H1 (cell line): ENCODE data around the gene CUX1. TPM values are rescaled to one million over a fixed set of nuclear protein-coding genes. Genes with fewer than 3 reads are reported as not detected.

Source experiments
- CTCF ChIA-PET: fragments of 300-600 bp; sonication (Branson Sonifier 250); formaldehyde crosslinking; loops from one replicate; lab custom pipeline; 2021; ENCODE audit not compliant: partially characterized antibody; lab: Charles Lee
- POLR2A ChIA-PET: fragments of 300-600 bp; sonication (Branson Sonifier 250); formaldehyde crosslinking; loops from one replicate; lab custom pipeline; 2021; ENCODE audit warnings: inconsistent platforms; ENCODE audit not compliant: partially characterized antibody; lab: Charles Lee
- DNase-seq, 2 experiments: peaks; one replicate each; pipeline versions ENCODE4 v3.0.0 to v3.0.0-alpha.2; 2010 to 2022; ENCODE audit warnings: low spot score in 2 of 2, low read depth in 1 of 2, mixed read lengths in 1 of 2
- FAIRE-seq: peaks from 2 replicates; lab custom pipeline; 2011; peaks lifted over from hg19 to GRCh38; lab: Jason Lieb, UNC
- H2AFZ ChIP-seq: 2 replicates; pipeline ENCODE4 v1.8.1; 2012; ENCODE audit warnings: low read length, inconsistent platforms
- H2AK5ac ChIP-seq: 2 replicates; pipeline ENCODE4 v1.6.1; 2013; ENCODE audit warnings: low read depth, low read length
- H2BK120ac ChIP-seq: replicated peaks from 2 replicates; pipeline ENCODE3; 2013; ENCODE audit warnings: low read depth, low read length, inconsistent platforms
- H2BK12ac ChIP-seq: 2 replicates; pipeline ENCODE4 v1.6.1; 2013; ENCODE audit warnings: low read depth, low read length
- H2BK15ac ChIP-seq: 2 replicates; pipeline ENCODE4 v1.6.1; 2013; ENCODE audit warnings: low read length
- H2BK20ac ChIP-seq: 2 replicates; pipeline ENCODE4 v1.6.1; 2013; ENCODE audit warnings: low read length
- H2BK5ac ChIP-seq: 2 replicates; pipeline ENCODE4 v1.6.1; 2013; ENCODE audit warnings: low read depth, low read length
- H3K14ac ChIP-seq: 2 replicates; pipeline ENCODE4 v1.6.1; 2013; ENCODE audit warnings: inconsistent platforms; ENCODE audit not compliant: insufficient read length
- H3K18ac ChIP-seq: 2 replicates; pipeline ENCODE4 v1.6.1; 2013; ENCODE audit warnings: low read length; ENCODE audit errors: extremely low read depth
- H3K23ac ChIP-seq: 2 replicates; pipeline ENCODE4 v1.6.1; 2013; ENCODE audit warnings: inconsistent platforms; ENCODE audit not compliant: insufficient read length
- H3K23me2 ChIP-seq: 2 replicates; pipeline ENCODE4 v1.6.1; 2013; ENCODE audit warnings: low read depth, low read length
- H3K27ac ChIP-seq: 2 replicates; pipeline ENCODE4 v1.6.1; 2011; ENCODE audit warnings: low read depth, low read length, inconsistent platforms
- H3K27me3 ChIP-seq, 4 experiments: replicated peaks in 1 of 4; 1 replicate in 1 of 4; 2 replicates in 3 of 4; pipeline versions ENCODE4 v1.6.1 to v1.8.1; 2011 to 2013; ENCODE audit warnings: low read length in 3 of 4, mild to moderate bottlenecking in 3 of 4, inconsistent platforms in 2 of 4, mixed read lengths in 2 of 4, moderate library complexity in 1 of 4; ENCODE audit not compliant: control insufficient read depth in 3 of 4, insufficient read depth in 3 of 4; ENCODE audit errors: extremely low read depth in 1 of 4
- H3K36me3 ChIP-seq, 4 experiments: 2 replicates each; pipeline versions ENCODE4 v1.6.1 to v1.8.1; 2011 to 2013; ENCODE audit warnings: mild to moderate bottlenecking in 4 of 4, low read length in 3 of 4, moderate library complexity in 2 of 4, control low read depth in 1 of 4, inconsistent platforms in 1 of 4; ENCODE audit not compliant: insufficient read depth in 4 of 4, control insufficient read depth in 2 of 4
- H3K4ac ChIP-seq: replicated peaks from 2 replicates; pipeline ENCODE3; 2013; ENCODE audit warnings: low read length, low read depth, mixed read lengths, inconsistent platforms; ENCODE audit not compliant: insufficient read length
- H3K4me1 ChIP-seq, 4 experiments: replicated peaks in 1 of 4; 1 replicate in 1 of 4; 2 replicates in 3 of 4; pipeline versions ENCODE4 v1.6.1 to v1.8.1; 2011 to 2013; ENCODE audit warnings: low read length in 3 of 4, inconsistent platforms in 2 of 4, mixed read lengths in 1 of 4; ENCODE audit not compliant: insufficient read depth in 4 of 4, control insufficient read depth in 3 of 4
- H3K4me2 ChIP-seq, 2 experiments: 2 replicates each; pipeline versions ENCODE4 v1.6.1 to v1.8.1; 2011 to 2013; ENCODE audit warnings: low read depth in 2 of 2, low read length in 2 of 2, control low read depth in 1 of 2, inconsistent platforms in 1 of 2, mild to moderate bottlenecking in 1 of 2; ENCODE audit not compliant: insufficient read depth in 1 of 2
- H3K4me3 ChIP-seq, 4 experiments: fragments of 200-600, 300-600 bp in 1 of 4; sonication (generic), shearing (Covaris generic), sonication (Bioruptor Twin) in 1 of 4; 2 replicates each; pipeline versions ENCODE4 v1.5.1 to v1.8.1; 2011 to 2016; ENCODE audit warnings: low read length in 4 of 4, low read depth in 3 of 4, control low read depth in 2 of 4, inconsistent platforms in 2 of 4, mild to moderate bottlenecking in 2 of 4, mixed read lengths in 1 of 4, moderate library complexity in 1 of 4; ENCODE audit not compliant: insufficient read depth in 2 of 4; ENCODE audit errors: extremely low read depth in 1 of 4
- H3K56ac ChIP-seq: replicated peaks from 2 replicates; pipeline ENCODE3; 2013; ENCODE audit warnings: low read depth, mild to moderate bottlenecking, mixed read lengths, low read length, inconsistent platforms; ENCODE audit not compliant: insufficient read length
- H3K79me1 ChIP-seq: 2 replicates; pipeline ENCODE4 v1.6.1; 2013; ENCODE audit warnings: low read depth, low read length, control low read depth
- H3K79me2 ChIP-seq, 2 experiments: 2 replicates each; pipeline versions ENCODE4 v1.6.1 to v1.8.1; 2012 to 2013; ENCODE audit warnings: low read length in 2 of 2, mild to moderate bottlenecking in 2 of 2, inconsistent platforms in 1 of 2; ENCODE audit not compliant: insufficient read depth in 2 of 2, control insufficient read depth in 1 of 2
- H3K9ac ChIP-seq, 4 experiments: replicated peaks in 1 of 4; 1 replicate in 1 of 4; 2 replicates in 3 of 4; pipeline versions ENCODE4 v1.6.1 to v1.8.1; 2011 to 2013; ENCODE audit warnings: low read depth in 3 of 4, low read length in 3 of 4, control low read depth in 2 of 4, mild to moderate bottlenecking in 2 of 4, moderate library complexity in 2 of 4, inconsistent platforms in 1 of 4; ENCODE audit errors: extremely low read depth in 1 of 4
- H3K9me3 ChIP-seq, 2 experiments: 2 replicates each; pipeline versions ENCODE4 v1.6.1 to v1.8.1; 2012 to 2013; ENCODE audit warnings: mild to moderate bottlenecking in 2 of 2, moderate library complexity in 2 of 2, control low read depth in 1 of 2, inconsistent platforms in 1 of 2, low read depth in 1 of 2, low read length in 1 of 2, mixed read lengths in 1 of 2; ENCODE audit not compliant: insufficient read depth in 2 of 2
- H4K20me1 ChIP-seq, 2 experiments: replicated peaks in 1 of 2; 2 replicates each; pipeline versions ENCODE3 to v1.8.1; 2011 to 2013; ENCODE audit warnings: inconsistent platforms in 2 of 2, low read length in 2 of 2, mild to moderate bottlenecking in 1 of 2; ENCODE audit not compliant: insufficient read depth in 2 of 2, control insufficient read depth in 1 of 2
- H4K5ac ChIP-seq: 2 replicates; pipeline ENCODE4 v1.6.1; 2013; ENCODE audit warnings: low read length, low read depth, mixed read lengths, inconsistent platforms; ENCODE audit not compliant: insufficient read length
- H4K8ac ChIP-seq: 2 replicates; pipeline ENCODE4 v1.8.0; 2013; ENCODE audit warnings: mild to moderate bottlenecking, moderate library complexity, low read length, inconsistent platforms; ENCODE audit not compliant: insufficient read depth; ENCODE audit errors: extremely low read depth
- H4K91ac ChIP-seq: replicated peaks from 2 replicates; pipeline ENCODE3; 2013; ENCODE audit warnings: low read length, mixed read lengths, inconsistent platforms; ENCODE audit not compliant: insufficient read length
- CBX8 ChIP-seq: fragments of 300-800, 300-1000 bp; sonication (generic); IDR thresholded peaks from 2 replicates; pipeline ENCODE4 v1.7.1; 2016; ENCODE audit warnings: low read depth, low read length, borderline replicate concordance
- CEBPB ChIP-seq: IDR thresholded peaks from 2 replicates; pipeline ENCODE4 v1.6.1; 2012; ENCODE audit warnings: low read depth, low read length
- CHD2 ChIP-seq: IDR thresholded peaks from 2 replicates; pipeline ENCODE4 v1.6.1; 2012; ENCODE audit warnings: low read length, improper control_type of control experiment
- HDAC6 ChIP-seq: IDR thresholded peaks from one replicate; pipeline ENCODE4 v1.7.1; 2012; ENCODE audit warnings: low read depth, mild to moderate bottlenecking, inconsistent platforms, low read length, moderate library complexity
- JUND ChIP-seq: IDR thresholded peaks from 2 replicates; pipeline ENCODE4 v1.6.1; 2011; ENCODE audit warnings: mild to moderate bottlenecking, improper control_type of control experiment, low read length
- POLR2A ChIP-seq, 2 experiments: IDR thresholded peaks; 1 replicate in 1 of 2; 2 replicates in 1 of 2; pipeline ENCODE4 v1.6.1; 2011; ENCODE audit warnings: low read depth in 2 of 2, low read length in 2 of 2, mild to moderate bottlenecking in 2 of 2; ENCODE audit errors: control extremely low read depth in 1 of 2
- POU5F1 ChIP-seq: IDR thresholded peaks from 2 replicates; pipeline ENCODE4 v1.6.1; 2011; ENCODE audit warnings: low read depth, mild to moderate bottlenecking, low read length, moderate library complexity
- RAD21 ChIP-seq, 2 experiments: IDR thresholded peaks in 1 of 2; conservative IDR thresholded peaks in 1 of 2; 2 replicates each; pipeline ENCODE4 v1.6.1; 2011; ENCODE audit warnings: low read depth in 2 of 2, low read length in 2 of 2, improper control_type of control experiment in 1 of 2, inconsistent platforms in 1 of 2, mild to moderate bottlenecking in 1 of 2, moderate library complexity in 1 of 2
- SAP30 ChIP-seq: fragments of 300-600 bp; sonication (generic); IDR thresholded peaks from 2 replicates; pipeline ENCODE4 v1.7.1; 2012; ENCODE audit warnings: low read length, moderate library complexity, mild to moderate bottlenecking, inconsistent platforms; ENCODE audit not compliant: insufficient read depth, insufficient replicate concordance
- SIRT6 ChIP-seq: IDR thresholded peaks from one replicate; pipeline ENCODE4 v1.7.1; 2012; ENCODE audit warnings: low read length, inconsistent platforms
- SRF ChIP-seq: IDR thresholded peaks from 2 replicates; pipeline ENCODE4 v1.6.1; 2011; ENCODE audit warnings: mild to moderate bottlenecking, low read depth, low read length, moderate library complexity
- TCF12 ChIP-seq: IDR thresholded peaks from 2 replicates; pipeline ENCODE4 v1.6.1; 2011; ENCODE audit warnings: low read depth, mild to moderate bottlenecking, low read length
- WGBS, 2 experiments: shearing (Covaris generic) in 1 of 2; methylation state at CpG; one replicate each; pipeline versions ENCODE4 v1.1.6 to v1.1.7; 2013 to 2015; ENCODE audit warnings: low lambda C conversion rate in 2 of 2, mixed read lengths in 2 of 2, inconsistent platforms in 1 of 2, low coverage in 1 of 2, missing lambda C conversion rate in 1 of 2; ENCODE audit not compliant: insufficient replicate concordance in 2 of 2, insufficient coverage in 1 of 2, insufficient read length in 1 of 2; ENCODE audit errors: extremely low coverage in 1 of 2, missing lambda C conversion rate in 1 of 2; 5-methylcytosine and 5-hydroxymethylcytosine counted together
- polyA plus RNA-seq, 7 experiments: library from polyadenylated mRNA; depleted of rRNA in 3 of 7; stranded (reverse) in 5 of 7; unstranded in 2 of 7; fragments of >200 nt in 5 of 7; fragments of 200-250 nt in 2 of 7; gene quantifications; 1 replicate in 5 of 7; 2 replicates in 1 of 7; 4 replicates in 1 of 7; pipeline versions ENCODE4 v1.2.1 to v1.2.3, GENCODE V29; 2011 to 2013; ENCODE audit warnings: missing spikeins in 2 of 7, mixed read lengths in 2 of 7
- total RNA-seq: library from RNA; stranded (reverse); fragmentation: NEBNext Ultra II Directional; extraction: Animal tissue kit (Norgen Biotek cat#: 25700); gene quantifications from 2 replicates; pipeline ENCODE4 v1.2.1, GENCODE V29; 2021
- TF ChIP-seq, protein P1 (sequence below): IDR thresholded peaks from 2 replicates; pipeline ENCODE4 v1.6.1; 2011; ENCODE audit warnings: low read depth, mild to moderate bottlenecking, low read length; ENCODE audit not compliant: insufficient read depth
- TF ChIP-seq, protein P2 (sequence below): IDR thresholded peaks from 2 replicates; pipeline ENCODE4 v1.6.1; 2012; ENCODE audit warnings: inconsistent platforms

CUX1 gene
- total and polyA plus RNA-seq, 2 of the 8 experiments (the other 6 are each of a cell fraction or from before 2014, with no cell fraction given) = 21.6 to 65.9 TPM

DNA sequence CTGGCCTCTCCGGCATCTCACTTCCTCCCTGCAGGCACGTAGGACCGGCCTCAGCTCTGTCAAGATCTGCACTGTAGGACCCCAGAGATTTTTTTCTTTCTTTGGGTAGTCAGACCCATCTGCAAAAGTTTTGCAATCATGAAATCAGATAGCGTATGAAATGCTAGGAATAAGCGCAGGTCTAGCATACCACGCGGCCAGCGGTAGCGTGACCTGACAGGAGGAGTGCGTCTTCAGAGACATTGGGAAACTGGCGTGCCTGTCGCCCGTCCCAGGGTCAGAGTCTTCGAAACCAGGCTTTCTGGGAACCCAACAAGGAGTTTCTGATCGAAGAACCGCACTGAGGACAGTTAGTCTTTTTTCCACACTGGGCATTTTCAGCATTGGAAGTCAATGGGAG lies 368.4 kb downstream of the CUX1 start:
- H3K4me1 ChIP-seq = peaks cover 4 to 13% (median 7%) of the 10 kb centered on the region in 4 experiments
- no peak overlapping the region for H3K14ac ChIP-seq
- no peak overlapping the region for H2AK5ac ChIP-seq
- H3K27me3 ChIP-seq = no peaks in the 10 kb centered on the region
- H3K18ac ChIP-seq = no peak overlapping the region
- ChIA-PET CTCF (interaction anchor here (0.5 to 1.1 kb wide), 2 partner anchors 13 to 281 kb away, joined by 3 read pairs; no protein-coding TSS in a partner anchor), POLR2A (no interaction called here)
- FAIRE-seq (no peak), DNase-seq (no peak)
- no peaks in the 10 kb centered on the region for H3K9me3 ChIP-seq
- H3K27ac ChIP-seq = no peak overlapping the region
- no peak overlapping the region for H2BK5ac ChIP-seq
- no peak overlapping the region for H3K4me3 ChIP-seq
- H3K79me2 ChIP-seq = no peaks in the 10 kb centered on the region
- WGBS, 2 experiments = 93% methylated on average over 16 of the region's 16 CpGs; no CpG with 5 or more reads in 1 of the 2 experiments
- no peak overlapping the region for H3K56ac ChIP-seq
- no peak overlapping the region for H4K91ac ChIP-seq
- H3K23ac ChIP-seq = no peak overlapping the region
- H4K20me1 ChIP-seq = no peaks in the 10 kb centered on the region
- H2BK12ac ChIP-seq = no peak overlapping the region
- H3K23me2 ChIP-seq = no peaks in the 10 kb centered on the region
- H4K8ac ChIP-seq = no peak overlapping the region
- H2BK20ac ChIP-seq = no peak overlapping the region
- H3K4me2 ChIP-seq = no peak overlapping the region
- H3K79me1 ChIP-seq = no peaks in the 10 kb centered on the region; the same call in 1 of the 2 replicates
- no peak overlapping the region for H3K9ac ChIP-seq
- H3K4ac ChIP-seq = no peak overlapping the region
- H3K36me3 ChIP-seq = peaks cover 0 to 25% (median 1%) of the 10 kb centered on the region in 4 experiments; a peak in 4 of 8 replicates
- no peak overlapping the region for H4K5ac ChIP-seq
- no peak overlapping the region for H2AFZ ChIP-seq
- no peak overlapping the region for H2BK120ac ChIP-seq
- H2BK15ac ChIP-seq = no peak overlapping the region
- no peak for TF ChIP-seq JUND
- TF ChIP-seq SRF = no peak
- no peak for TF ChIP-seq TCF12
- no peak for TF ChIP-seq CHD2
- TF ChIP-seq SAP30 = no peak
- no peak for TF ChIP-seq POU5F1
- TF ChIP-seq, protein P1, sequence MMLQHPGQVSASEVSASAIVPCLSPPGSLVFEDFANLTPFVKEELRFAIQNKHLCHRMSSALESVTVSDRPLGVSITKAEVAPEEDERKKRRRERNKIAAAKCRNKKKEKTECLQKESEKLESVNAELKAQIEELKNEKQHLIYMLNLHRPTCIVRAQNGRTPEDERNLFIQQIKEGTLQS = no peak
- TF ChIP-seq SIRT6 = no peak
- TF ChIP-seq RAD21 (IDR thresholded peaks at IDR 0.05 in 1 of 2, conservative IDR thresholded peaks at IDR 0.05 in 1 of 2; ENCODE audit: low read depth in 2 of 2, low read length in 2 of 2) = no peak
- no peak for TF ChIP-seq CBX8
- no peak for TF ChIP-seq CEBPB
- TF ChIP-seq, protein P2, sequence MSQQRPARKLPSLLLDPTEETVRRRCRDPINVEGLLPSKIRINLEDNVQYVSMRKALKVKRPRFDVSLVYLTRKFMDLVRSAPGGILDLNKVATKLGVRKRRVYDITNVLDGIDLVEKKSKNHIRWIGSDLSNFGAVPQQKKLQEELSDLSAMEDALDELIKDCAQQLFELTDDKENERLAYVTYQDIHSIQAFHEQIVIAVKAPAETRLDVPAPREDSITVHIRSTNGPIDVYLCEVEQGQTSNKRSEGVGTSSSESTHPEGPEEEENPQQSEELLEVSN = no peak
- no peak for TF ChIP-seq POLR2A (IDR thresholded peaks at IDR 0.05; ENCODE audit: control extremely low read depth in 1 of 2, low read depth in 2 of 2, low read length in 2 of 2)
- TF ChIP-seq HDAC6 = no peak
